Placental epithelial cell (primary cell): ENCODE results near the gene GALP. TPM values are rescaled to one million over a fixed set of nuclear protein-coding genes. Genes with fewer than 3 reads are reported as not detected.

Experiments
- small RNA-seq: library from RNA; depleted of rRNA; stranded (forward); fragments of <200 nt; gene quantifications from one replicate; pipeline ENCODE3, GENCODE V24; 2012
- total RNA-seq: library from RNA; depleted of rRNA; stranded (reverse); fragments of >200 nt; gene quantifications from 2 replicates; pipeline ENCODE4 v1.2.3, GENCODE V29; 2012

GALP gene
- total RNA-seq, result not detected in 2 replicates

GRCh38 chr19:56175861-56176307, at the start of gene GALP:
Gene GALP, plus strand, starts transcription at chr19:56176008. Its CDS starts 1,101 bp downstream, at chr19:56177109.

GRCh38 chr19:56140583-56141416, 35.0 kb upstream of the GALP start, which contains the start of gene ZNF444:
Gene ZNF444, plus strand, starts transcription at chr19:56141287. Its CDS starts 5,625 bp downstream, at chr19:56146912.

GRCh38 chr19:56197646-56198045, 21.8 kb downstream of the GALP start, which contains the start of gene ZSCAN5B:
Gene ZSCAN5B, minus strand, starts transcription at chr19:56197783. Its CDS starts 4,731 bp downstream, at chr19:56193052.

GRCh38 chr19:56201973-56202372, 26.2 kb downstream of the GALP start, which contains the start of gene ZSCAN5C:
Gene ZSCAN5C, plus strand, starts transcription at chr19:56202273. Its CDS starts 3,641 bp downstream, at chr19:56205914.

Small RNAs within 50 kb of the gene (small RNA-seq; reads per million reads assigned to genes)
- not detected for gene AC024580.2

Other genes starting within 250 kb of the GALP start
- not detected in 2 replicates for gene NLRP13, start 243.7 kb upstream of the GALP start, total RNA-seq
- gene NLRP8, start 228.2 kb upstream of the GALP start, total RNA-seq, result not detected in 2 replicates
- not detected in 2 replicates for gene NLRP5, start 189.2 kb upstream of the GALP start, total RNA-seq
- 26.7 and 32.0 TPM in 2 replicates for gene ZNF787, start 54.7 kb upstream of the GALP start, total RNA-seq
- 15.7 and 17.8 TPM in 2 replicates for gene ZNF444, start 34.7 kb upstream of the GALP start, total RNA-seq
- 0.11 TPM in 1 of 2 replicates, not detected in the other for gene ZSCAN5B, start 21.8 kb downstream of the GALP start, total RNA-seq
- not detected in 2 replicates for gene ZSCAN5C, start 26.3 kb downstream of the GALP start, total RNA-seq
- gene EDDM13, start 96.7 kb downstream of the GALP start, total RNA-seq, result not detected in 2 replicates
- gene ZSCAN5A, start 138.8 kb downstream of the GALP start, total RNA-seq, result 7.5 and 13.2 TPM in 2 replicates
- gene ZNF582, start 217.5 kb downstream of the GALP start, total RNA-seq, result 3.3 and 3.9 TPM in 2 replicates
- gene ZNF583, start 228.3 kb downstream of the GALP start, total RNA-seq, result 5.5 and 12.6 TPM in 2 replicates